ENCODE data around the gene CACYBP. TPM values are rescaled to one million over a fixed set of nuclear protein-coding genes. Genes with fewer than 3 reads are reported as not detected.

The CACYBP gene
- total and polyA plus RNA-seq, 2 of the 13 experiments (the other 11 are each of a cell fraction or from before 2014, with no cell fraction given), result 18.4 to 183 TPM

GRCh38 chr1:174998569-174999215 is 1.1 kb upstream of the CACYBP start (continued):
- TF ChIP-seq NR0B2 (CRISPR knock-in tag; IDR thresholded peaks at IDR 0.05) (no peak), ZNF276 (CRISPR knock-in tag; IDR thresholded peaks at IDR 0.05; ENCODE audit: low read depth) (no peak), KMT2B (CRISPR knock-in tag; IDR thresholded peaks at IDR 0.05) (no peak), PRDM15 (CRISPR knock-in tag; IDR thresholded peaks at IDR 0.05) (0 out of 2 replicates have a peak, but pooled peaks have one; percentile 26), ARID3A (IDR thresholded peaks at IDR 0.05; ENCODE audit: low read depth, low read length) (no peak), DRAP1 (CRISPR knock-in tag; IDR thresholded peaks at IDR 0.05) (no peak), TAF15 (IDR thresholded peaks at IDR 0.05; ENCODE audit: low read depth, low read length, poor library complexity, severe bottlenecking) (no peak), SMARCC2 (IDR thresholded peaks at IDR 0.05) (no peak), MTA3 (CRISPR knock-in tag; IDR thresholded peaks at IDR 0.05) (no peak), HINFP (CRISPR knock-in tag; IDR thresholded peaks at IDR 0.05; ENCODE audit: low read depth) (no peak), ZNF280B (CRISPR knock-in tag; IDR thresholded peaks at IDR 0.05; ENCODE audit: borderline replicate concordance) (no peak), HDAC1 (CRISPR knock-in tag; IDR thresholded peaks at IDR 0.05) (no peak; the same call in 1 of the 2 replicates), ZNF776 (CRISPR knock-in tag; IDR thresholded peaks at IDR 0.05) (no peak), ZNF446 (CRISPR knock-in tag; IDR thresholded peaks at IDR 0.05) (no peak), ATM (IDR thresholded peaks at IDR 0.05; ENCODE audit: borderline replicate concordance) (no peak), ZFY (CRISPR knock-in tag; IDR thresholded peaks at IDR 0.05) (no peak), MEIS2 (CRISPR knock-in tag; IDR thresholded peaks at IDR 0.05) (no peak; the same call in 1 of the 2 replicates)

All from HepG2 (cell line).